Endodermal cell (in vitro differentiated cells): Measurements from ENCODE around the gene NCAPG2. TPM values are rescaled to one million over a fixed set of nuclear protein-coding genes. Genes with fewer than 3 reads are reported as not detected.
A peak's percentile ranks its signal among the peaks of the same experiment; 100 is the strongest.

Experiments used
- DNase-seq: peaks from one replicate; pipeline ENCODE4 v3.0.0-alpha.2; 2017
- H3K27ac ChIP-seq: 2 replicates; pipeline ENCODE4 v1.5.1; 2013; ENCODE audit warnings: mild to moderate bottlenecking, low read depth, low read length, moderate library complexity
- H3K27me3 ChIP-seq: 2 replicates; pipeline ENCODE4 v1.6.1; 2013; ENCODE audit warnings: mild to moderate bottlenecking, low read length, moderate library complexity; ENCODE audit not compliant: insufficient read depth, control insufficient read depth, poor library complexity, severe bottlenecking
- H3K36me3 ChIP-seq: 2 replicates; pipeline ENCODE4 v1.7.0; 2013; ENCODE audit warnings: mild to moderate bottlenecking, low read length, moderate library complexity; ENCODE audit not compliant: control insufficient read depth, insufficient read depth
- H3K4me1 ChIP-seq: one replicate; pipeline ENCODE4 v1.7.0; 2013; ENCODE audit warnings: low read length; ENCODE audit not compliant: control insufficient read depth, insufficient read depth
- H3K4me3 ChIP-seq: 2 replicates; pipeline ENCODE4 v1.5.1; 2013; ENCODE audit warnings: mild to moderate bottlenecking, low read length, moderate library complexity
- H3K9ac ChIP-seq: 2 replicates; pipeline ENCODE4 v1.6.1; 2013; ENCODE audit warnings: mild to moderate bottlenecking, low read length, moderate library complexity; ENCODE audit not compliant: poor library complexity, severe bottlenecking; ENCODE audit errors: extremely low read depth
- H3K9me3 ChIP-seq: 2 replicates; pipeline ENCODE4 v1.6.1; 2013; ENCODE audit warnings: mild to moderate bottlenecking, low read length, moderate library complexity; ENCODE audit not compliant: control insufficient read depth
- H3K27ac Mint-ChIP-seq: 2 replicates; pipeline ENCODE4 v1.8.0; 2020; ENCODE audit warnings: mixed read lengths
- H3K27me3 Mint-ChIP-seq: 2 replicates; pipeline ENCODE4 v1.8.0; 2021; ENCODE audit warnings: mild to moderate bottlenecking, mixed read lengths; ENCODE audit not compliant: insufficient read depth
- H3K36me3 Mint-ChIP-seq: 2 replicates; pipeline ENCODE4 v1.8.0; 2020; ENCODE audit warnings: low read depth, mixed read lengths
- H3K4me1 Mint-ChIP-seq: 2 replicates; pipeline ENCODE4 v1.8.0; 2020; ENCODE audit warnings: mixed read lengths
- H3K4me3 Mint-ChIP-seq: 2 replicates; pipeline ENCODE4 v1.8.0; 2020; ENCODE audit warnings: mild to moderate bottlenecking, moderate library complexity, mixed read lengths
- H3K9me3 Mint-ChIP-seq: 2 replicates; pipeline ENCODE4 v1.8.0; 2020; ENCODE audit warnings: mild to moderate bottlenecking, mixed read lengths
- CTCF ChIP-seq: fragments of 200-600 bp; sonication (generic); conservative IDR thresholded peaks from 2 replicates; pipeline ENCODE4 v1.5.0; 2021; ENCODE audit warnings: antibody characterized with exemption, mild to moderate bottlenecking
- WGBS, 2 experiments: methylation state at CpG; one replicate each; pipeline versions ENCODE4 v1.1.5 to v1.1.7; 2013; ENCODE audit warnings: missing lambda C conversion rate in 2 of 2, mixed read lengths in 1 of 2; ENCODE audit not compliant: insufficient coverage in 1 of 2, insufficient read length in 1 of 2; 5-methylcytosine and 5-hydroxymethylcytosine counted together
- total RNA-seq, 2 donors: library from RNA; stranded (reverse); fragmentation: NEBNext Ultra II Directional in 1 of 2; extraction: Animal tissue kit (Norgen Biotek cat#: 25700) in 1 of 2; gene quantifications; 2 replicates in 1 of 2; 3 replicates in 1 of 2; pipeline ENCODE4 v1.2.1, GENCODE V29; 2021

The NCAPG2 gene
- total RNA-seq, 2 donors from 2014 or later: 58.7 to 77.1 TPM

- peak; percentile 52 for TF ChIP-seq CTCF
- Histone ChIP-seq H3K9ac (no peak overlapping the region), H3K4me1 (no peaks in the 10 kb centered on the region), H3K9me3 (no peaks in the 10 kb centered on the region), H3K36me3 (peaks cover 62% of the 10 kb centered on the region), H3K4me3 (no peak overlapping the region), H3K27ac (no peak overlapping the region), H3K27me3 (no peaks in the 10 kb centered on the region)
- Mint-ChIP-seq H3K9me3 (no peaks in the 10 kb centered on the region), H3K4me3 (no peak overlapping the region), H3K36me3 (peaks cover 61% of the 10 kb centered on the region), H3K4me1 (no peaks in the 10 kb centered on the region), H3K27ac (no peak overlapping the region), H3K27me3 (no peaks in the 10 kb centered on the region)
- DNase-seq: no peak
- 92 to 100% methylated on average over 12 to 19 of the region's 19 CpGs for WGBS, 2 experiments
Observed at GRCh38 chr7:158733775-158734494, 29.3 kb upstream of the NCAPG2 start.

- no peak for TF ChIP-seq CTCF
- H3K27ac Mint-ChIP-seq: no peak overlapping the region
- no peaks in the 10 kb centered on the region for H3K9me3 Mint-ChIP-seq
- no peak overlapping the region for H3K4me3 ChIP-seq
- no peak overlapping the region for H3K9ac ChIP-seq
- no peak overlapping the region for H3K4me3 Mint-ChIP-seq
- no peaks in the 10 kb centered on the region for H3K4me1 Mint-ChIP-seq
- no peaks in the 10 kb centered on the region for H3K4me1 ChIP-seq
- H3K36me3 Mint-ChIP-seq: peaks cover 54% of the 10 kb centered on the region
- H3K36me3 ChIP-seq: peaks cover 54% of the 10 kb centered on the region
- H3K9me3 ChIP-seq: no peaks in the 10 kb centered on the region
- DNase-seq: no peak
- H3K27ac ChIP-seq: no peak overlapping the region
- no peaks in the 10 kb centered on the region for H3K27me3 Mint-ChIP-seq
- 75 to 86% methylated on average over 1 of the region's 1 CpG for WGBS, 2 experiments
- no peaks in the 10 kb centered on the region for H3K27me3 ChIP-seq
Observed at GRCh38 chr7:158733220-158733519, 28.6 kb upstream of the NCAPG2 start.

- Mint-ChIP-seq H3K36me3 (peaks cover 53% of the 10 kb centered on the region), H3K27ac (no peak overlapping the region), H3K4me3 (no peak overlapping the region), H3K4me1 (no peaks in the 10 kb centered on the region), H3K27me3 (no peaks in the 10 kb centered on the region), H3K9me3 (no peaks in the 10 kb centered on the region)
- Histone ChIP-seq H3K4me3 (no peak overlapping the region), H3K27me3 (no peaks in the 10 kb centered on the region), H3K4me1 (no peaks in the 10 kb centered on the region), H3K9ac (no peak overlapping the region), H3K9me3 (no peaks in the 10 kb centered on the region), H3K36me3 (peaks cover 54% of the 10 kb centered on the region), H3K27ac (no peak overlapping the region)
- DNase-seq: no peak
- WGBS, 2 experiments: 74 to 90% methylated on average over 5 to 10 of the region's 10 CpGs
- TF ChIP-seq CTCF: peak; percentile 48
Observed at GRCh38 chr7:158732494-158733219, 28.1 kb upstream of the NCAPG2 start.
